ENCODE measurements around the gene TRAM2. TPM values are rescaled to one million over a fixed set of nuclear protein-coding genes. Genes with fewer than 3 reads are reported as not detected.

The TRAM2 gene
- total and polyA plus RNA-seq, 10 of the 15 experiments (the other 5 are each of a cell fraction or from before 2014, with no cell fraction given) = 2.5 to 15.0 (median 11.0) TPM

DNA sequence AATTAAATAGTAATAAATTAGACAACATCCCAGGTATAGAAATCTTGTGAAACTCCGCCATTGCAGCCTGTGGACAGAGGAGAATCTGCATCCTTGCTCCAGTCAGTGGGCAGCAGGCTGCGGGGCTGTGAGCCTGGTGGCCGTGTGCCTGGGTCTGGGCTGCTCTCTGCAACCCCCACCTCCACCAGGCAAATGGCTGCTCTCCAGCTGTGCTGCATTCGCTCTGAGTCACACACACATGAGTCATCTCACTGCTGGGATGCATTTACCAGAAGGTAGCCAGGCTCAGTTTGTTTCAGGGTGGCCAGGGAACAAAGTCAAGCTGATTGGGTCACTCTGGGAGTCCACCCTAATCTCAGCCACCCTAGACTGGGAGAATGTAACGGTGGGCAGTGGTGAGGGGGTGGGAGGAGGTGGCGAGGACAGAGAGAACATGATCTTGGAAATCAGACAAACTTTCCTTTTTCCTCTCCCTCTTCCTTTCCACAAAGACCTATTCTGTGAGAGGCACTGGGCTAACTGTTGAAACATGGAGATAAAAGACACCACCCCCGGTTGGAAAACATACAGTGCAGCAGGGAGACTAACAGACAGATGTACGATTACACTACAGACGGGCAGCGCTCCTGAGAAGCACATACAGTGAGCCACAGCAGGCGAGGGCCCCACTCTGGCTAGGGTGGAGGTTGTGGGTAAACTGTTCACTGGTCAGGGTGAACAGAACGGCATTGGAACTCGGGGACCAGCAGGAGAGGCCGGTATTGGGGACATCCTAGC lies 59.2 kb downstream of the TRAM2 start (continued):
- TF ChIP-seq, protein P1, sequence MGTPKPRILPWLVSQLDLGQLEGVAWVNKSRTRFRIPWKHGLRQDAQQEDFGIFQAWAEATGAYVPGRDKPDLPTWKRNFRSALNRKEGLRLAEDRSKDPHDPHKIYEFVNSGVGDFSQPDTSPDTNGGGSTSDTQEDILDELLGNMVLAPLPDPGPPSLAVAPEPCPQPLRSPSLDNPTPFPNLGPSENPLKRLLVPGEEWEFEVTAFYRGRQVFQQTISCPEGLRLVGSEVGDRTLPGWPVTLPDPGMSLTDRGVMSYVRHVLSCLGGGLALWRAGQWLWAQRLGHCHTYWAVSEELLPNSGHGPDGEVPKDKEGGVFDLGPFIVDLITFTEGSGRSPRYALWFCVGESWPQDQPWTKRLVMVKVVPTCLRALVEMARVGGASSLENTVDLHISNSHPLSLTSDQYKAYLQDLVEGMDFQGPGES (IDR thresholded peaks at IDR 0.05) = no peak
- TF ChIP-seq SRF (IDR thresholded peaks at IDR 0.05; ENCODE audit: low read depth in 2 of 2, low read length in 2 of 2) (0 out of 4 replicates have a peak, but pooled peaks of 1 of the 2 experiments have one; percentile 46), CBX5 (IDR thresholded peaks at IDR 0.05; ENCODE audit: low read depth) (no peak), CBFB (IDR thresholded peaks at IDR 0.05; ENCODE audit: low read depth) (no peak), BCL11A (IDR thresholded peaks at IDR 0.05; ENCODE audit: low read depth, low read length) (0 out of 2 replicates have a peak, but pooled peaks have one; percentile 20), POU2F2 (IDR thresholded peaks at IDR 0.05; ENCODE audit: borderline replicate concordance, low read depth, low read length) (0 out of 3 replicates have a peak, but pooled peaks have one; percentile 27), TAF1 (IDR thresholded peaks at IDR 0.05; ENCODE audit: borderline replicate concordance, low read depth, low read length) (no peak), CREM (IDR thresholded peaks at IDR 0.05; ENCODE audit: low read depth) (0 out of 2 replicates have a peak, but pooled peaks have one; percentile 21)

DNA sequence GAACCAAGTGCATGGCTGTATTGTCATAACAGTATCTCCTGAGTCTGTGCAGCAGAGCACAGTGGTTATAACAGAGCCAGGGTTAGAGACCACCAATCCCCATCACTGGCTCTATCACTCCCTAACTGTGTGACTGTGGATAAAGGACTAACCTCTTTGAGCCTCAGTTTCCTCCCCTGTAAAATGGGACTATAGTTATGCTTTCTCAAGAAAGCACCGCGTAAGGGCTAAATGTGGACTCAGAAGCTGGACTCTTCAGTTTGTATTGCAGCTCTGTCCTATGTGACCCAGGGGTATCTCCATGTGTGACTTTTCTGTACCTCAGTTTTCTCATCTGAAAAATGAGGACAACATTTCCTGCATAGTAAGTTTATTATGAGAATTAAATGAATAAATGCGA lies 59.9 kb downstream of the TRAM2 start:
- Histone ChIP-seq H3K27ac (ENCODE audit: control insufficient read depth, insufficient read depth) (no peak overlapping the region), H3K4me3 (no peak overlapping the region), H3K9me3 (replicated peaks; ENCODE audit: control insufficient read depth, insufficient read depth, low read length) (no peaks in the 10 kb centered on the region), H2AFZ (ENCODE audit: control insufficient read depth, low read depth, low read length) (no peak overlapping the region), H3K9ac (ENCODE audit: control insufficient read depth, insufficient read depth, low read length) (no peak overlapping the region), H3K79me2 (ENCODE audit: control insufficient read depth, insufficient read depth, low read length) (no peaks in the 10 kb centered on the region), H3K36me3 (ENCODE audit: control insufficient read depth in 2 of 2, insufficient read depth in 2 of 2, low read length in 1 of 2) (peaks cover 8 to 13% of the 10 kb centered on the region in 2 experiments; a peak in 3 of 4 replicates), H3K27me3 (replicated peaks in 1 of 2; ENCODE audit: control insufficient read depth in 2 of 2, insufficient read depth in 2 of 2, low read length in 1 of 2) (no peaks in the 10 kb centered on the region), H3K4me1 (ENCODE audit: control insufficient read depth, insufficient read depth, low read length) (peaks cover 7% of the 10 kb centered on the region), H3K4me2 (ENCODE audit: control insufficient read depth, insufficient read depth) (no peak overlapping the region), H4K20me1 (ENCODE audit: control insufficient read depth, insufficient read depth) (no peaks in the 10 kb centered on the region)
- CTCF ChIA-PET = no interaction called here
- SMC1A ChIA-PET (ENCODE audit: uncharacterized antibody, unreplicated experiment) = no interaction called here
- in situ Hi-C loops (cut with MboI) = no loop called here
- no peak for ATAC-seq
- BruUV-seq (replicated peaks) = no TSS peak
- POLR2A ChIA-PET = no interaction called here
- 100% methylated on average over 3 of the region's 3 CpGs for WGBS (ENCODE audit: insufficient coverage, insufficient replicate concordance, low lambda C conversion rate, missing lambda C conversion rate)
- RAD21 ChIA-PET (ENCODE audit: unreplicated experiment) = no interaction called here
- FAIRE-seq = no peak
- intact Hi-C loops (cut with micrococcal nuclease; ENCODE audit: unreplicated experiment) = no loop called here
- no peak for DNase-seq (ENCODE audit: low read depth, low spot score)
- no peak for TF ChIP-seq DPF2 (IDR thresholded peaks at IDR 0.05)
- TF ChIP-seq PKNOX1 (IDR thresholded peaks at IDR 0.05) = no peak
- no peak for TF ChIP-seq RELA (IDR thresholded peaks at IDR 0.05; ENCODE audit: borderline replicate concordance, partially characterized antibody)
- no peak for TF ChIP-seq POU2F2 (IDR thresholded peaks at IDR 0.05; ENCODE audit: borderline replicate concordance, low read depth, low read length)
- no peak for TF ChIP-seq BCL11A (IDR thresholded peaks at IDR 0.05; ENCODE audit: low read depth, low read length)
- no peak for TF ChIP-seq TCF12 (IDR thresholded peaks at IDR 0.05; ENCODE audit: low read depth, low read length)
- TF ChIP-seq USF1 (IDR thresholded peaks at IDR 0.05; ENCODE audit: borderline replicate concordance, extremely low read length, insufficient read depth, low read depth, low read length) = no peak
- TF ChIP-seq GABPA (IDR thresholded peaks at IDR 0.05; ENCODE audit: low read depth) = no peak
- TF ChIP-seq PML (IDR thresholded peaks at IDR 0.05; ENCODE audit: low read length) = no peak
- no peak for TF ChIP-seq YY1 (IDR thresholded peaks at IDR 0.05; ENCODE audit: low read depth, low read length)
